SKM-1 treated with dmso at 0.1 percent for 144 hours (cell line): Measurements from ENCODE around the gene NAB1.
"Not testable (repeated sequence)": the region's sequence is repeated elsewhere in the genome, so short reads cannot be mapped to it uniquely, and the experiment has no call there.

ENCODE experiments used
- DNase-seq: peaks from one replicate; lab custom pipeline; 2025; ENCODE audit not compliant: unreplicated experiment; lab: John Stamatoyannopoulos, UW

Gene NAB1

GRCh38 chr2:190670182-190670946 is 21.5 kb downstream of the NAB1 start:
- no peak for DNase-seq

- no peak for DNase-seq
Measured at GRCh38 chr2:190674966-190675650, 26.2 kb downstream of the NAB1 start.

- DNase-seq = no peak
Measured at GRCh38 chr2:190677255-190677654, 28.4 kb downstream of the NAB1 start.

- no peak for DNase-seq
Measured at GRCh38 chr2:190678444-190679162, 29.7 kb downstream of the NAB1 start.

GRCh38 chr2:190679391-190679790 is 30.5 kb downstream of the NAB1 start:
- no peak for DNase-seq

- no peak for DNase-seq
Measured at GRCh38 chr2:190679813-190680591, 31.1 kb downstream of the NAB1 start.

GRCh38 chr2:190682168-190682567 is 33.3 kb downstream of the NAB1 start:
- DNase-seq = no peak

- DNase-seq = no peak
Measured at GRCh38 chr2:190683802-190684201, 34.9 kb downstream of the NAB1 start.

- no peak for DNase-seq
Measured at GRCh38 chr2:190684931-190685330, 36.0 kb downstream of the NAB1 start.

- DNase-seq = no peak
Measured at GRCh38 chr2:190685333-190685732, 36.5 kb downstream of the NAB1 start.

GRCh38 chr2:190693533-190694232 is 44.8 kb downstream of the NAB1 start:
- DNase-seq = no peak

GRCh38 chr2:190694479-190694878 is 45.6 kb downstream of the NAB1 start:
- no peak for DNase-seq

GRCh38 chr2:190695739-190696138 is 46.9 kb downstream of the NAB1 start:
- no peak for DNase-seq

- no peak for DNase-seq
Measured at GRCh38 chr2:190696792-190697398, 48.0 kb downstream of the NAB1 start.

- no peak for DNase-seq
Measured at GRCh38 chr2:190697421-190697820, 48.5 kb downstream of the NAB1 start.

GRCh38 chr2:190698895-190699294 is 50.0 kb downstream of the NAB1 start:
- DNase-seq = no peak

- DNase-seq = no peak
Measured at GRCh38 chr2:190701586-190701985, 52.7 kb downstream of the NAB1 start.

- DNase-seq = no peak
Measured at GRCh38 chr2:190705280-190705679, 56.4 kb downstream of the NAB1 start.

GRCh38 chr2:190707726-190708125 is 58.8 kb downstream of the NAB1 start:
- DNase-seq = no peak

GRCh38 chr2:190708650-190709049 is 59.8 kb downstream of the NAB1 start:
- not testable (repeated sequence) for DNase-seq
